GM23338 (cell line): Measurements from ENCODE around the gene MADCAM1.

Experiments used
- CTCF ChIP-seq, 2 experiments: fragments of 200-600 bp in 1 of 2; sonication (generic) in 1 of 2; conservative IDR thresholded peaks; 2 replicates each; pipeline versions ENCODE4 v1.5.1 to v1.6.1; 2016 to 2017; ENCODE audit warnings: antibody characterized with exemption in 2 of 2, low read depth in 2 of 2, mild to moderate bottlenecking in 2 of 2, moderate library complexity in 1 of 2
- EZH2 ChIP-seq: fragments of 200-600 bp; sonication (generic); IDR thresholded peaks from one replicate; pipeline ENCODE4 v1.8.0; 2017; ENCODE audit warnings: antibody characterized with exemption, mild to moderate bottlenecking, low read depth; ENCODE audit not compliant: unreplicated experiment
- EZH2phosphoT487 ChIP-seq: fragments of 200-600 bp; sonication (generic); IDR thresholded peaks from one replicate; pipeline ENCODE4 v1.8.1; 2018; ENCODE audit warnings: antibody characterized with exemption; ENCODE audit not compliant: unreplicated experiment
- JUNB ChIP-seq: IDR thresholded peaks from one replicate; pipeline ENCODE4 v1.6.1; 2016; ENCODE audit warnings: antibody characterized with exemption; ENCODE audit not compliant: unreplicated experiment
- POLR2AphosphoS5 ChIP-seq: IDR thresholded peaks from 2 replicates; pipeline ENCODE4 v1.6.1; 2016; ENCODE audit warnings: antibody characterized with exemption, low read depth
- ZNF114 ChIP-seq: fragments of 250-450 bp; sonication (Bioruptor Pico); IDR thresholded peaks from 2 replicates; pipeline ENCODE4 v1.5.0; 2020; ENCODE audit warnings: mild to moderate bottlenecking, moderate library complexity

DNA sequence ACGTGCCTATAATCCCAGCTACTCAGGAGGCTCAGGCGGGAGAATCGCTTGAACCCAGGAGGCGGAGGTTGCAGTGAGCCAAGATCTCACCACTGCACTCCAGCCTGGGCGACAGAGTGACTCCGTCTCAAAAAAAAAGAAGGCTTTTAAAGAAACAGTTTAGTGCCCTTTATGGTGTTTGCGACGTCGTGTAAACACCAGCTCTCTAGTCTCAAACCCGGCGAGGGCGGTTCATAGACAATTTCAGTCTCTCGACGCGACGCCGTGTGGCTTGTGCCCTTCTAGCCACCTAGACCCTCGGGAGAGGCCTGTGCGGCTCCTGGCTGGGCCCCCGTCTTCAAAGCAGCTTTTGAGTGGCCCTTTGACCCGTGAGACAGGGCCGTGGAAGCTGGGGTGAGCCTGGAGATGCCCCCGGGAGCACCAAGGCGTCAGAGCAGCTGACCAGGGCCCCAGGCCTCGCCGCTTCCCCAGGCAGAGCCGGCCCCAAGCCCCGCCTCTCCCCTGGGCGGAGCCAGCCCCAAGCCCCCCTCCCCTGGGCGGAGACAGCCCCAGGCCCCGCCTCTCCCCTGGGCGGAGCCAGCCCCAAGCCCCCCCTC lies 5.0 kb upstream of the MADCAM1 start:
- no peak for TF ChIP-seq CTCF (conservative IDR thresholded peaks at IDR 0.05; ENCODE audit: low read depth in 2 of 2)
- no peak for TF ChIP-seq ZNF114
- no peak for TF ChIP-seq EZH2phosphoT487
- no peak for TF ChIP-seq EZH2
- TF ChIP-seq POLR2AphosphoS5, result no peak; the same call in 1 of the 2 replicates
- TF ChIP-seq JUNB, result no peak
